ENCODE data around the gene SLC2A3.
"Not testable (repeated sequence)": the region's sequence is repeated elsewhere in the genome, so short reads cannot be mapped to it uniquely, and the experiment has no call there.

SLC2A3 gene

DNA sequence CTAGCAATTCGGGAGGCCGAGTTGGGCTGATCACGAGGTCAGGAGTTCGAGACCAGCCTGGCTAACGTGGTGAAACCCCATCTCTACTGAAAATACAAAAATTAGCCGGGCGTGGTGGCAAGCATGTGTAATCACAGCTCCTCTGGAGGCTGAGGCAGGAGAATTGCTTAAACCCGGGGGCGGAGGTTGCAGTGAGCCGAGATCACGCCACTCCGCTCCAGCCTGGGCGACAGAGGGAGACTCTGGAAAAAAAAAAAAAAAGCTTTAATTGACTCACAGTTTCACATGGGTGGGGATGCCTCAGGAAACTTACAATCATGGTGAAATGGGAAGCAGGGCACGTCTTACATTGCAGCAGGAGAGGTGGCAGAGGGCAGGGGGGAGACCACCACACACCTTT is 30.6 kb upstream of the SLC2A3 start:
- no peak for DNase-seq (ENCODE audit: low read depth in 1 of 2, low spot score in 1 of 2)
- no peak for TF ChIP-seq JUND (IDR thresholded peaks at IDR 0.05; ENCODE audit: low read depth)
- in situ Hi-C loops (cut with HindIII; ENCODE audit: low pct_unique_long_range_greater_than_20kb, low sequenced_read_pairs): no loop called here

GRCh38 chr12:7964669-7965068 is 28.7 kb upstream of the SLC2A3 start:
- in situ Hi-C loops (cut with HindIII; ENCODE audit: low pct_unique_long_range_greater_than_20kb, low sequenced_read_pairs); DNase-seq (ENCODE audit: low read depth in 1 of 2, low spot score in 1 of 2): not testable (repeated sequence)

GRCh38 chr12:7961395-7962178 is 25.6 kb upstream of the SLC2A3 start:
- in situ Hi-C loops (cut with HindIII; ENCODE audit: low pct_unique_long_range_greater_than_20kb, low sequenced_read_pairs): no loop called here
- TF ChIP-seq JUND (IDR thresholded peaks at IDR 0.05; ENCODE audit: low read depth): no peak
- no peak for DNase-seq (ENCODE audit: low read depth in 1 of 2, low spot score in 1 of 2)

DNA sequence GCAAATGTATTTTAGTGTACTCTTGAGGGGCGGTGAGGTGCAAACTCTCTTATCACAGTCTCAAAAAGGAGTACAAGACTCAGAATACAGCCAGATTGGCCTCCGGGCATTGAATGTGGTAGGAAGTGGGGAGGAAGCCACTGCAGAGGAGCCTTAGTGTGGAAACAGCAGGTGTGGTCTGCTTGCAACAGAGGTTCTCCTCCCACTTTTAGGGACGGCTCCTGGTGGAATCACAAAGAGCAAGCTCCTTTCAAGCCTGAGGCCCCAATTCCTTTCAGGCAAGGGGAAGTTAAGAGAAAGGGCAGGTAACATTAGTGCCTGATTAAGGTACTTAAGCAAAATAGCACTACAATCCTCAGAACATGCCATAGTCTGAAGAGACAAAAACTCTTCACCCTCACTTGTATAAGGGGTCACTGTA is 23.7 kb upstream of the SLC2A3 start:
- no peak for TF ChIP-seq JUND (IDR thresholded peaks at IDR 0.05; ENCODE audit: low read depth)
- in situ Hi-C loops (cut with HindIII; ENCODE audit: low pct_unique_long_range_greater_than_20kb, low sequenced_read_pairs): no loop called here
- no peak for DNase-seq (ENCODE audit: low read depth in 1 of 2, low spot score in 1 of 2)

DNA sequence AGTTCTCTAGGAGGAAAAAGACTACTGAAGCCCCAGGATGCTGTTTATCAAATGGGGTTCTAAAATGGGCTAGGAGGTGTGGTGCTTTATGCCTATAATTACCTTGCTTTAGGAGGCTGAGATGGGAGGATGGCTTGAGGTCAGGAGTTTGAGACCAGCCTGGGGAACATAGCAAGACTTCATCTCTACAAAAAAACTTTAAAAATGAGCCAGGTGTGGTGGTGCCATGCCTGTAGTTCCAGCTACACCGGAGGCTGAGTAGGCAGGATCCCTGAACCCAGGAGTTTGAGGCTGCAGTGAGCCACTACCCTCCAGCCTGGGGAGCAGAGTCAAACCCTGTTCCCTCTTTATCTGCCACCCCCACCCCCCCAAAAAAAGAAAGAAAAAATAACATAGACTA is 23.3 kb upstream of the SLC2A3 start:
- no peak for TF ChIP-seq JUND (IDR thresholded peaks at IDR 0.05; ENCODE audit: low read depth)
- in situ Hi-C loops (cut with HindIII; ENCODE audit: low pct_unique_long_range_greater_than_20kb, low sequenced_read_pairs): no loop called here
- DNase-seq (ENCODE audit: low read depth in 1 of 2, low spot score in 1 of 2): no peak

DNA sequence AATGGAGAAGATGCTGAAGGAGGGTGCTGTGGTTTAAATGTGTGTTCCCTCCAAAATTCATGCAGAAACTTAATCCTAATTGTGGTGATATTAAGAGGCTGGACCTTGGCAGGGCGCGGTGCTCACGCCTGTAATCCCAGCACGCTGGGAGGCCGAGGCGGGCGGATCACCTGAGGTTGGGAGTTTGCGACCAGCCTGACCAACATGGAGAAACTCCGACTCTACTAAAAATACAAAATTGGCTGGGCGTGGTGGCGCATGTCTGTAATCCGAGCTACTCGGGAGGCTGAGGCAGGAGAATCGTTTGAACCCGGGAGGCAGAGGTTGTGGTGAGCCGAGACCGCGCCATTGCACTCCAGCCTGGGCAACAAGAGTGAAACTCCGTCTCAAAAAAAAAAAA is 18.9 kb upstream of the SLC2A3 start:
- in situ Hi-C loops (cut with HindIII; ENCODE audit: low pct_unique_long_range_greater_than_20kb, low sequenced_read_pairs); DNase-seq (ENCODE audit: low read depth in 1 of 2, low spot score in 1 of 2): not testable (repeated sequence)

DNA sequence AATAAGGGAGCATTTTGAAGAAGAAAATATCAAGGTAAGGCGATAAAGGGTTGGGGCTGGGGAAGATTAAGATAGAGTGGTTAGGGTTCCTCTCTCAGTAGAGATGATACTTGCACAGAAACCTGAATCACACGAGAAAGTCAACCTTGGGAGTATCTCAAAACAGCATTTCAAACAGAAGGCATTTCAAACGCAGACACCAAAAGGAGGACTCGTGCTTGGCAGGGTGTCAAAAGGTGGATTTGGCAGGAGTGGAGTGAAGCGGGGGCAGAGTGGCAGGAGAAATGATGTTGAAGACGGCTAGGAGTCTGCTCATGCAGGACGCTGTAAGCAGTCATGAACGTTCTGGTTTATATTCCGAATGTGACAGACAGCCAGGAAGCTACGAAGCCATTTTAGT is 18.4 kb upstream of the SLC2A3 start:
- DNase-seq (ENCODE audit: low read depth in 1 of 2, low spot score in 1 of 2); in situ Hi-C loops (cut with HindIII; ENCODE audit: low pct_unique_long_range_greater_than_20kb, low sequenced_read_pairs): not testable (repeated sequence)

- in situ Hi-C loops (cut with HindIII; ENCODE audit: low pct_unique_long_range_greater_than_20kb, low sequenced_read_pairs): not testable (repeated sequence)
Measured at GRCh38 chr12:7953912-7954311, 17.9 kb upstream of the SLC2A3 start.

GRCh38 chr12:7951671-7952070 is 15.7 kb upstream of the SLC2A3 start:
- in situ Hi-C loops (cut with HindIII; ENCODE audit: low pct_unique_long_range_greater_than_20kb, low sequenced_read_pairs): no loop called here
- no peak for DNase-seq (ENCODE audit: low read depth in 1 of 2, low spot score in 1 of 2)
- no peak for TF ChIP-seq JUND (IDR thresholded peaks at IDR 0.05; ENCODE audit: low read depth)

More at GRCh38 chr12:7953912-7954311, 17.9 kb upstream of the SLC2A3 start:
- not testable (repeated sequence) for DNase-seq (ENCODE audit: low read depth in 1 of 2, low spot score in 1 of 2)

DNA sequence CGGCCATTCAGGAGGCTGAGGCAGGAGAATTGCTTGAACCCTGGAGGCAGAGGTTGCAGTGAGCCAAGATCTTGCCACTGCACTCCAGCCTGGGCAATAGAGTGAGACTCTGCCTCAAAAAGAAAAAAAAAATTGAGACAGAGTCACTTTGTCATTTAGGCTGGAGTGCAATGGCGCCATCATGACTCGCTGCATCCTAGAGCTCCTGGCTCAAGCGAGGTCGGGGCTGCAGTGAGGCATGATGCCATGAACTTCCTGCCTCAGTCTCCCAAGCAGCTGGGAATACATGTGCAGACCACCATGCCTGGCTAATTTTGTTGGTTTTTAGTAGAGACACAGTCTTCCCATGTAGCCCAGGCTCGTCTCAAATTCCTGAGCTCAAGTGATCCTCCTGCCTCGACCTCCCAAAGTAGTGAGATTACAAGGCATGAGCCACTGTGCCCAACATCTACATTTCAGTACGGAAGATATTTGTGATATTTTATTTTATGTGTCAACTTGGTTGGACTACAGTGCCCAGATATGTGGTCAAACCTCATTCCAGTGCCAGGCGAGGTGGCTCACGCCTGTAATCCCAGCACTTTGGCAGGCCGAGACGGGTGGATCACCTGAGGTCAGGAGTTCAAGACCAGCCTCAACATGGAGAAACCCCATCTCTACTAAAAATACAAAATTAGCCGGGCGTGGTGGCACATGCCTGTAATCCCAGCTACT is 14.4 kb upstream of the SLC2A3 start:
- DNase-seq (ENCODE audit: low read depth in 1 of 2, low spot score in 1 of 2); in situ Hi-C loops (cut with HindIII; ENCODE audit: low pct_unique_long_range_greater_than_20kb, low sequenced_read_pairs): not testable (repeated sequence)

DNA sequence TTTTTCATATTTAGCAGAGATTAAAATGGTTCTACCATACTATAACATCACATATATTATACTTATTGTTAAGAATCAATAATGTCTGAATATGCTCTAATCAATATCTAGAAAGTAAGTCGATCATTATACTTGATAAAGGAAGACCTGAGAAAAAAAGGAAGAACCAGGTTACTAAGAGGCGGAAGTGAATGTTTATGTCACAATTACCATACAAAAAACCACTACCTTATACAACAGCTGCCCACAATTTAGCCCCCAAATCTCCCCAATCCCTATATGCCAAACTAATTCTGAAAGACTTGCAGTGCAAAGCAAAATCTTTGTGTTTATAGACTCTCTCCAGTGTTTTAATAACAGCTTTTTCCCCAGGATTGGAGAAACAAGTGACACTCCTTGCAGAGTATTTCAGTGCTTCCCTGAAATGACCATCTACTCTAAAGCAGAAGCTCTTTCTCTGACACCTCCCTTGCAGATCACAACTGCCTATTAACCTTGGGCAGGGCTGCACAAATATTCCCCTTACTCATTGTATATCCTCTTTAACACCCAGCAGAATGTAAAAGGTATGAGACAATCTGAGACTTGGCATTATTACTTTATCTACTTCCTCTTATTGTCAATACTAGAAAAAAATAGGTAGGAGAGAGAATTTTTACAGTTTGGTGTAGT is 12.7 kb upstream of the SLC2A3 start:
- no peak for TF ChIP-seq JUND (IDR thresholded peaks at IDR 0.05; ENCODE audit: low read depth)
- DNase-seq (ENCODE audit: low read depth in 1 of 2, low spot score in 1 of 2): no peak
- in situ Hi-C loops (cut with HindIII; ENCODE audit: low pct_unique_long_range_greater_than_20kb, low sequenced_read_pairs): no loop called here

DNA sequence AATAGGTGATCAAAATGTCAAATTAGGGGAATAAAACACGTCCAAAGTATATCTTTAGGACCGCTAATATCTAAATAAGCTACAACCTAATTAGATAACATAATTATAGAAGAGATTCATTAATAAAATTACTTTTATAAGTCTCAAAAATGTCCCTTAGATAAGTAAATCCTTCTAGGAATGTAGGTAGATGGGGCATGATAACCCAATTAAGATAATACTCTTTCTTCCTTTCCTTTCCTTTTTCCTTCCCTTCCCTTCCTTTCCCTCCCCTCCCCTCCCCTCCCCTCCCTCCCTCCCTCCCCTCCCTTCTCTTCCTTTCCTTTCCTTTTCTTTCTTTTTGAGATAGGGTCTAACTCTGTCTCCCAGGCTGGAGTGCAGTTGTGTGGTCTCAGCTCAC is 11.0 kb upstream of the SLC2A3 start:
- DNase-seq (ENCODE audit: low read depth in 1 of 2, low spot score in 1 of 2): no peak
- in situ Hi-C loops (cut with HindIII; ENCODE audit: low pct_unique_long_range_greater_than_20kb, low sequenced_read_pairs): no loop called here
- TF ChIP-seq JUND (IDR thresholded peaks at IDR 0.05; ENCODE audit: low read depth): no peak

GRCh38 chr12:7944760-7945159 is 8.8 kb upstream of the SLC2A3 start:
- in situ Hi-C loops (cut with HindIII; ENCODE audit: low pct_unique_long_range_greater_than_20kb, low sequenced_read_pairs); DNase-seq (ENCODE audit: low read depth in 1 of 2, low spot score in 1 of 2): not testable (repeated sequence)

Measured in T47D (cell line).